ENCODE measurements around the gene CDC20.

The CDC20 gene

GRCh38 chr1:43358746-43359693 is at the start of gene CDC20:
Gene CDC20, plus strand, starts transcription at chr1:43358981. Its CDS starts 235 bp downstream, at chr1:43359216.
- in situ Hi-C loops (cut with HindIII; ENCODE audit: low sequenced_read_pairs): no loop called here

GRCh38 chr1:43309405-43310025 is 49.3 kb upstream of the CDC20 start:
- in situ Hi-C loops (cut with HindIII; ENCODE audit: low sequenced_read_pairs): no loop called here

GRCh38 chr1:43311521-43311920 is 47.3 kb upstream of the CDC20 start:
- in situ Hi-C loops (cut with HindIII; ENCODE audit: low sequenced_read_pairs): no loop called here

GRCh38 chr1:43312212-43312623 is 46.6 kb upstream of the CDC20 start:
- in situ Hi-C loops (cut with HindIII; ENCODE audit: low sequenced_read_pairs): no loop called here

GRCh38 chr1:43312663-43313515 is 45.9 kb upstream of the CDC20 start:
- in situ Hi-C loops (cut with HindIII; ENCODE audit: low sequenced_read_pairs): no loop called here

- in situ Hi-C loops (cut with HindIII; ENCODE audit: low sequenced_read_pairs): no loop called here
Measured at GRCh38 chr1:43313771-43314170, 45.0 kb upstream of the CDC20 start.

GRCh38 chr1:43314233-43314632 is 44.5 kb upstream of the CDC20 start:
- in situ Hi-C loops (cut with HindIII; ENCODE audit: low sequenced_read_pairs): no loop called here

GRCh38 chr1:43315481-43315880 is 43.3 kb upstream of the CDC20 start:
- in situ Hi-C loops (cut with HindIII; ENCODE audit: low sequenced_read_pairs): no loop called here

GRCh38 chr1:43315963-43316737 is 42.6 kb upstream of the CDC20 start:
- in situ Hi-C loops (cut with HindIII; ENCODE audit: low sequenced_read_pairs): no loop called here

GRCh38 chr1:43316738-43317520 is 41.9 kb upstream of the CDC20 start:
- in situ Hi-C loops (cut with HindIII; ENCODE audit: low sequenced_read_pairs): no loop called here

GRCh38 chr1:43317817-43318471 is 40.8 kb upstream of the CDC20 start:
- in situ Hi-C loops (cut with HindIII; ENCODE audit: low sequenced_read_pairs): no loop called here

GRCh38 chr1:43318831-43319230 is 40.0 kb upstream of the CDC20 start:
- in situ Hi-C loops (cut with HindIII; ENCODE audit: low sequenced_read_pairs): no loop called here

- in situ Hi-C loops (cut with HindIII; ENCODE audit: low sequenced_read_pairs): no loop called here
Measured at GRCh38 chr1:43319288-43319687, 39.5 kb upstream of the CDC20 start.

- in situ Hi-C loops (cut with HindIII; ENCODE audit: low sequenced_read_pairs): no loop called here
Measured at GRCh38 chr1:43319766-43320165, 39.0 kb upstream of the CDC20 start.

- in situ Hi-C loops (cut with HindIII; ENCODE audit: low sequenced_read_pairs): no loop called here
Measured at GRCh38 chr1:43321331-43321891, 37.4 kb upstream of the CDC20 start.

GRCh38 chr1:43322506-43322905 is 36.3 kb upstream of the CDC20 start:
- in situ Hi-C loops (cut with HindIII; ENCODE audit: low sequenced_read_pairs): no loop called here

- in situ Hi-C loops (cut with HindIII; ENCODE audit: low sequenced_read_pairs): no loop called here
Measured at GRCh38 chr1:43324810-43325209, 34.0 kb upstream of the CDC20 start.

- in situ Hi-C loops (cut with HindIII; ENCODE audit: low sequenced_read_pairs): no loop called here
Measured at GRCh38 chr1:43325381-43325780, 33.4 kb upstream of the CDC20 start.

Data from DLD1 (cell line).